Stimulated activated CD8-positive, alpha-beta memory T cell treated with anti-CD3 and anti-CD28 coated beads, Interleukin-4, amount 100 ng/mL, for 4 hours (primary cell): ENCODE results near the gene DAND5.
"Not testable (repeated sequence)": the region's sequence is repeated elsewhere in the genome, so short reads cannot be mapped to it uniquely, and the experiment has no call there.

Source experiments
- DNase-seq, 2 donors: peaks; one replicate each; pipeline ENCODE4 v3.0.0-alpha.2; 2020; ENCODE audit warnings: low read depth in 2 of 2, low spot score in 1 of 2

The DAND5 gene

DNA sequence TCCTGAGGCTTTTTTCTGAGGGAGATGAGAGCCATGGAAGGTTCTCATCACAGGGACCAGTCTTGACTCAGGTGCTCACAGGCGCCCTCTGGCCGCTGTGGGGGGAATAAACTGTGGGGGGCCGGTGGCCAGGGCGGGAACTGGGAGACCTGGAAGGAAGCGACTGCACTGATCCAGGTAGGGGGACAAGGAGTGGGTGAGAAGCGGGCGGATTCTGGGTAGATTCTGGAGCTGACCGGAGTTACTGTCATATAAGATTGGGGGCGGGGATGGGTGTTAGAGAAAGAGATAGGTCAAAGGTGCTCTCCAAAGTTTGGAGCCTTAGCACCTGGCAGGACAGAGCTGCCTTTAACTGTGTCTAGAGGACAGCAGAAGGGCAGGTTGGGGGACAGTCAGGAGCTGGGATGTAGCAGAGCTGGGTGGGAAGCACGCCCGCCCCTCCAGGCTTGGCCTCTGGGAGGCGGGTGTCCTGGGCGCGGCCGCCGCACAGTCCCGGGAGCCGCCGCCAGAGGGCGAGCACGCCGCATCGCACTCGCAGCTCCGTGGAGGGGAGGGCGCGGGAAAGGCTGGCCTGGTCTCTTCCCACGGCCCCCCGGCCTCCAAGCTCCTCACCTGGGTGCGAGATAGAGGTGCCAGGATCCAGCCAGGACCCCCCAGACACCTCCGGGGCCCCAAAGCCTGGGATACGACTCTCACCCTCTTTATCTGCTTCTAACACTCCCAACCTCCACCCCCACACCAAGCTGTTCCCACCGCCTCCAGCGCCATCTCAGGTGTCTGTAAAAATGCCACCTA, 4.2 kb upstream of the DAND5 start:
- peak; percentile 57 to 62 for DNase-seq

DNA sequence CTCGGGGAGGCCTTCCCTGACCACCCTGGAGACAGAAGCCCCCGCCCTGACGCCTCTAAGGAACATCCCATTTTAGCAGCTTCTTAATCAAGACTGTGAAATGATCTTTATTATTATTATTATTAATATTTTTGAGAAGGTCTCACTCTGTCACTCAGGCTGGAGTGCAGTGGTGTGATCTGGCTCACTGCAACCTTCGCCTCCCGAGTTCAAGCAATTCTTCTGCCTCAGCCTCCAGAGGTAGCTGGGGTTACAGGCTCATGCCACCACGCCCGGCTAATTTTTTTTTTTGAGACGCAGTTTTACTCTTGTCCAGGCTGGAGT, 3.6 kb upstream of the DAND5 start:
- no peak for DNase-seq

DNA sequence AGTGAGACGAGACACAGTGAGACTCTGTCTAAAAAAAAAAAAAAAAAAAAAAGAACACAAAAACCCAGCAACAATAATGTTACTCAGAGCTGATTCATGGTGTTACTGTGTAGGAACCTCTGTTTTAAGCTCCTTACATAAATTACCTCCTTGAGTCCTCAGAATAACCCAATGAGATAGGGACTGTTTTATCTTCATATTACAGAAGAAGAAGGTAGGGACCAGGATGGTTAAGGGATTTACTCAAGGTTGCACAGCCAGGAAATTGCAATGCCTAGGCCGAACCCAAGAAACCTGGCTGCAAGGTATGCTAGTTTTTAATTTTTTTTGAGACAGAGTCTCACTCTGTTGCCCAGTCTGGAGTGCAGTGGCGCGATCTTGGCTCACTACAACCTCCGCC, 1.5 kb upstream of the DAND5 start:
- no peak for DNase-seq

GRCh38 chr19:12970070-12970820, 869 bp downstream of the DAND5 start:
- DNase-seq = no peak

DNA sequence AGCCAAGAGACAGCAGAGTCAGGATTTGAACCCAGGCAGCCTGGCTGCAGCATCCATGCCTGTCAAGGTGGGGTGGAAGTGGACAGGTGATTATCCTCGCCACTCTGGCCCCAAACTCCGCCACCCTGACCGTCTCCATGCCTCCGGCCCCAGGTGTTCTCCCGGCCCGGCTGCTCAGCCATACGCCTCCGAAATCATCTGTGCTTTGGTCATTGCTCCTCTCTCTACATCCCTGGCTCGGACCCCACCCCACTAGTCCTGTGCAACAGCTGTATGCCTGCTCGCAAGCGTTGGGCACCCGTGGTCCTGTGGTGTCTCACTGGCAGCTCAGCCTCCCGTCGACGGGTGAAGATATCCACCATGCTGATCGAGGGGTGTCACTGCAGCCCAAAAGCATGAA, 3.9 kb downstream of the DAND5 start:
- no peak for DNase-seq

DNA sequence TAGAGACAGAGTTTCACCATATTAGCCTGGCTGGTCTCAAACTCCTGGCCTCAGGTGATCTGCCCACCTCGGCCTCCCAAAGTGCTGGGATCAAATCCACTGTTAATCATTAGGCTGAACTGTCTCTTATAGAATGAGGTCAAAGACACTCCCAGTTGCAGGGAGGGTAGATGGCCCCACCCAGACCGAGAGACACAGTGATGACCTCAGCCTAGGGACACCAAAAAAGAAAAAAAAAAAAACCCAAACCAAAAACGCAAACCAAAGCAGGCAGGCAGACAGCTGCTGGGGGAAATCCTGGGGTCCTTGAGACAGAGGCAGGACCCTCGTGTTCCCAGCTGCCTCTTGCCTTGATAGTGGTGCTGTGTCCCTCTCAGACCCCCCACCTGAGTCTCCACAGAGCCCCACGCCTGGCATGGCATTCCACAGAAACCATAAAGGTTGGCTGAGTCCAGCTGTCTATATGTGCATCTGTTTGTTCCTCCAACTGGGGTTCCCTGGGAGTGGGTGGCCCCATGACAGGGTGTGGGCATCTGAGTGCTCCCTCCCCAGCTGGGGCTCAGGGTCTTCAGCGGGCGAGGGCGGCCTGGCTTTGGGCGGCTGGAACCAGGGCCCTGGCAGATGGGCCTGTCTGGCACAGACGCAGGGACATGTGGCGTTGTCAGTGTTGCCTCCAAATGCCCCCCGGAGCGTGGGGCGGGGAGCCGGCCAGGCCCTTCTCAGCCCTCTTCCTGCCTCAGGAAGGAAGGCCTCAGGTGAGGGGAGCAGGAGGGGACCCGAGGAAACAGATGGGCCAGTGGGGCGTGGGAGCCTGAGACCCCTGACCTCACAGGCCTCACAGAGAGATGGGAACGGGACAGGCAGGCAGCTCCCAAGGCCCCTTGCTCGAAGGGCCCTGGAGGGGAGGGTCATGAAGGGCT, 5.2 kb downstream of the DAND5 start:
- DNase-seq = no peak

GRCh38 chr19:12975221-12975741, 5.9 kb downstream of the DAND5 start:
- DNase-seq = no peak

DNA sequence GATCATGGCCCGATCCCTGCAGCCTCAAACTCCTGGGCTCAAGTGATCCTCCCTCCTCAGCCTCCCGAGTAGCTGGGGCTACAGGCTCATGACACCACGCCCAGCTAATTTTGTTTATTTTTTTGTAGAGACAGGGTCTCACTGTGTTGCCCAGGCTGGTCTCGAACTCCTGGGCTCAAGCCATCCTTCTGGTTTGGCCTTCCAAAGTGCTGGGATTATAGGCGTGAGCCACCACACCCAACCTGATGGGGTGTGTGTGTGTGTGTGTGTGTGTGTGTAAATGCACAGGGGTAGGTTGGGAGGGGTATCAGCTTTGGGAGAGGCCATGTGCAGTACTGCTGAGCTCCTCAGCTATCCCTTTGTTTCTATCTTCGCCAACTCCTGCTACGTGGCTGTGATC, 6.7 kb downstream of the DAND5 start:
- not testable (repeated sequence) for DNase-seq

DNA sequence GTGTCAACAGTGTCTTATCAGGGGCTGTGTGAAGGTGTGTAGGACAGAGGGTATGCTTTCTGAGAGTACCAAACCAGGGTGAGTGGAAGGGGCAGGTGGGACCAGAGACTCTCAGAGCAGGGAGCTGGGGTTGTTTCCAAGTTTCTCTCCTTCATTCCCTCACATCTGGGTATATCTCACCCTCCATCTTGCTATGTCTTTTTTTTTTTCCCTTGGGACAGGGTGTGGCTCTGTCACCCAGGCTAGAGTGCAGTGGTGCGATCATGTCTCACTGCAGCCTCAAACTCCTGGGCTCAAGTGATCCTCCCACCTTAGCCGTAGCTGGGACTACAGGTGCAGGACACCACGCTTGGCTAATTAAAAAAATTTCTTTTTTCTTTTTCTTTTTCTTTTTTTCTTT, 10.6 kb downstream of the DAND5 start:
- no peak for DNase-seq

- DNase-seq = no peak
Measured at GRCh38 chr19:12982648-12983047, 13.3 kb downstream of the DAND5 start.

DNA sequence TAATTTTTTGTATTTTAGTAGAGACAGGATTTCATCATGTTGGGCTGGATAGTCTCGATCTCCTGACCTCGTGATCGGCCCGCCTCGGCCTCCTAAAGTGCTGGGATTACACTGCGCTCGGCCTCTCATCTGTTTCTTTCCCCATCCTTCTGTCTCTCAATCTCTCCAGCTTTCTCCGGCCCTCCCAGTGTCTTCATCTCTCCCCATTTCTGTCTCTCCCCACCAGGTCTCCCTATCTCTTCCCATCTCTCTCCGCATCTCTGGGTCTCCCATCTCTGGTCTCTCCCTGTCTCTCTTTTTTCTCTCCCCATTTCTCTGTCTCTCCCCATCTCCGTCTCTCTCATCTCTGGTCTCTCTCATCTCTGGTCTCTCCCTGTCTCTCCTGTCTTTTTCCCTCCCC, 13.7 kb downstream of the DAND5 start:
- no peak for DNase-seq

DNA sequence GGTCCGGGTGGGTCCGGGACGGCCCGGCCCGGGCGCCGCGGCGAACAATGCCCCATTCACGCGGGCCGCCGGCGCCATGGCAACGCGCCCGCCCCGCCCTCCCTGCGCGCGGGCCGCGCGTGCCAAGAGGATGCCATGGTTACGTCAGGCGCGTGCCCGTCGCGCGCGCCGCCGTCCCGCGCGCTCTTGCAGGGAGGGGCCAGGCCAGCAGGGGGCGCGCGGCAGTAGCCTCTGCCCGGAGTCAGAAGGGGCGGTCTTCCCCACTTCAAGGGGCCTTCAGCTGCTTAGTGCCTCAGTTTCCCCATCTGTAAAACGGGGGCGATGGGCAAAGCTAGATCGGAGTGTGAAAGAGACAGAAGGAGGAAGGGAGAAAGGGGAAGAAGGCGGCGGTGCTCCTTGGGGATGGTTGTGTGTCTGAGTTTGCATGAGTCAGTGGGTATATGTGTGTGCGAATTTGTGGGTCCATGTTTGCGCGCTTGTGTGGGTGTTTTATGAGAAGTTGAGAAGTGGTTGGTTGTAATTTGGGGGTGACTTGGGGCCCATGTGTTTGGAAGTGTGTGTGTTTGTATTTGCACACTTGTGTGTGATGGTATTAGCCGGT, 14.3 kb downstream of the DAND5 start:
- peak; percentile 59 to 61 for DNase-seq

GRCh38 chr19:12984143-12984627, 14.8 kb downstream of the DAND5 start:
- DNase-seq = no peak

- DNase-seq = no peak
Measured at GRCh38 chr19:12984683-12985048, 15.3 kb downstream of the DAND5 start.

DNA sequence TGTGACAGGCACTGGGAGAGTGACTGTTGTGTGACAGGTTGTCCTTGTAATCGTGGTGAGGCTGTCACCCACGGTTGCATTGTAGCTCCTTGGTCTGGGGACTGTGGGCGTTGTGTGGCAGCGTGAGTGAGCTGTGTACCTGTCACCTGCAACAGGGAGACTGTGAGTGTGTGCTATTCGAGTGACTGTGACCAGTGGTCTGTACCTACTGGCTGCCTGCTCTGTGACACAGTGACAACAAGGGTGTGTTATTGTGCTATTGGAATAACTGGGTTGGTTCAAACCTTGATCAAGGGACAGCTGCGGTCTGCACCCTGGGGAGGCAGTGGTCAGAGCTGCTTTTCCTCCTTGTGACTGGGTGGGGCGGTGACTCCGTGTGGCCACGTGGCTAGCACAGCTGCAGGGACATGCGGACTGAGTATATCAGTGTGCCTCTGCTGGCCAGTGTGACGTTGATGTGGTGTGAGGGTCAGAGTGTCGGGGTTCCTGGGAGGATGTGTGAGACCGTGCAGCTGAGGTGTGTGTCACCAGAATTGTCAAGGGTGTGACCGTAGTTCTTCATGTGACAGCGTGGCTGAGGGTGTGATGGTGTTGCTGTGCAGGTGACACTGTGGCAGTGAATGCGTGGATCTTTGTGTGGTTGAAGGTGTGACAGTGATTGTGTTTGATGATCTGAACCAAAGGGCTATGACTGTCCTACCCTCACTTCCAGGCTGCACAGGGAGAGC, 15.8 kb downstream of the DAND5 start:
- no peak for DNase-seq

- DNase-seq = no peak
Measured at GRCh38 chr19:12986726-12987125, 17.4 kb downstream of the DAND5 start.

GRCh38 chr19:12987190-12987589, 17.8 kb downstream of the DAND5 start:
- no peak for DNase-seq

- DNase-seq = no peak
Measured at GRCh38 chr19:12987781-12988180, 18.4 kb downstream of the DAND5 start.

DNA sequence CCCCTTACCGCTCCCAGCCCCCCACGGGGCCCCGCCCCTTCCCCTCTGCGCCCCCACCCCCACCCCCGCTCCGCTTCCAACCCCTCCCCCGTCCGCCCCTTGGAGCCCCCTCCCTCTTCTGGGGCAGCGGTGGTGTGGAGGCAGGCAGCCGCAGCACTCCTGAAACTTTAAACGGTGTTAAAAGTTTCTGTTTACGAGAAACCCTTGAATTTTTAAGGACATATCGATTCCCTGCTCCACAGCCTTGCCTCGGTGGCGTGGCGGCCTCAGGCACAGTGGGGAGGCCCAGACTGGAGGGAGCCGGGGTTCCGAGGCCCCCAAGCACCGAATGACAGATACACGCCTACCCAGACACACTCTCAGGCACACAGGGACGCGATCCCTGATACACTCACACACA, 21.1 kb downstream of the DAND5 start:
- no peak for DNase-seq

GRCh38 chr19:12990853-12991252, 21.5 kb downstream of the DAND5 start:
- DNase-seq = no peak
